Spleen (tissue), 11 donors: ENCODE results near the gene NFYC. TPM values are rescaled to one million over a fixed set of nuclear protein-coding genes. Genes with fewer than 3 reads are reported as not detected.

ENCODE experiments used
- DNase-seq: peaks from one replicate; pipeline ENCODE4 v3.0.0-alpha.2; 2020
- H3K27ac ChIP-seq, 8 donors: fragments of 200-600 bp; sonication (generic) in 7 of 8; 1 replicate in 4 of 8; 2 replicates in 4 of 8; pipeline versions ENCODE4 v1.5.0 to v1.8.0; 2016 to 2021; ENCODE audit warnings: inconsistent platforms in 4 of 8, mild to moderate bottlenecking in 4 of 8, moderate library complexity in 1 of 8
- H3K27me3 ChIP-seq, 7 donors: fragments of 200-600 bp; sonication (generic) in 6 of 7; replicated peaks in 1 of 7; 1 replicate in 4 of 7; 2 replicates in 3 of 7; pipeline versions ENCODE4 v1.5.0 to v1.8.0; 2016 to 2021; ENCODE audit warnings: inconsistent platforms in 3 of 7, mild to moderate bottlenecking in 1 of 7
- H3K36me3 ChIP-seq, 6 donors: fragments of 200-600 bp; sonication (generic) in 5 of 6; 1 replicate in 4 of 6; 2 replicates in 2 of 6; pipeline versions ENCODE4 v1.5.0 to v1.8.0; 2016 to 2021; ENCODE audit warnings: inconsistent platforms in 2 of 6
- H3K4me1 ChIP-seq, 6 donors: fragments of 200-600 bp; sonication (generic) in 5 of 6; 1 replicate in 3 of 6; 2 replicates in 3 of 6; pipeline versions ENCODE4 v1.5.0 to v1.8.0; 2016 to 2021; ENCODE audit warnings: inconsistent platforms in 3 of 6
- H3K4me3 ChIP-seq, 8 donors: fragments of 200-600 bp; sonication (generic) in 7 of 8; 1 replicate in 4 of 8; 2 replicates in 4 of 8; pipeline versions ENCODE4 v1.5.0 to v1.8.0; 2016 to 2021; ENCODE audit warnings: inconsistent platforms in 4 of 8, mild to moderate bottlenecking in 4 of 8, moderate library complexity in 2 of 8
- H3K9me3 ChIP-seq, 8 donors: fragments of 200-600 bp; sonication (generic) in 7 of 8; 1 replicate in 4 of 8; 2 replicates in 4 of 8; pipeline versions ENCODE4 v1.5.0 to v1.8.0; 2016 to 2021; ENCODE audit warnings: inconsistent platforms in 4 of 8
- CTCF ChIP-seq, 11 experiments: fragments of 200-600 bp in 7 of 11; fragments of 450-650 bp in 4 of 11; sonication (generic) in 4 of 11; IDR thresholded peaks in 8 of 11; conservative IDR thresholded peaks in 3 of 11; 1 replicate in 7 of 11; 2 replicates in 4 of 11; pipeline versions ENCODE4 v1.4.0 to v1.8.0; 2016 to 2021; ENCODE audit warnings: antibody characterized with exemption in 11 of 11, inconsistent platforms in 4 of 11, mild to moderate bottlenecking in 1 of 11
- POLR2A ChIP-seq, 3 donors: fragments of 450-650 bp; IDR thresholded peaks; one replicate each; pipeline ENCODE4 v1.5.1; 2017; ENCODE audit warnings: antibody characterized with exemption in 3 of 3, mild to moderate bottlenecking in 1 of 3
- POLR2AphosphoS5 ChIP-seq, 3 donors: sonication (generic); formaldehyde crosslinking; IDR thresholded peaks; one replicate each; pipeline ENCODE4 v1.5.1; 2017; ENCODE audit warnings: antibody characterized with exemption in 3 of 3
- WGBS, 5 donors: extraction: QIAGEN DNeasy Blood & Tissue Kit in 3 of 5; methylation state at CpG; one replicate each; pipeline versions ENCODE4 v1.1.5 to v1.1.7; 2013 to 2018; 5-methylcytosine and 5-hydroxymethylcytosine counted together
- intact Hi-C: fragments of 100-400 bp; cut with DNase I; formaldehyde crosslinking; loops from one replicate; pipeline ENCODE4 v1.15.0; 2023; ENCODE audit warnings: low total_unique reads
- polyA plus RNA-seq, 3 donors: library from polyadenylated mRNA; stranded (reverse); fragments of 200-250 nt; gene quantifications; one replicate each; pipeline ENCODE4 v1.2.1, GENCODE V29; 2013
- total RNA-seq, 7 donors: library from RNA; depleted of rRNA in 3 of 7; stranded (reverse); fragments of >200 nt in 3 of 7; fragmentation: NEBNext Ultra II Directional in 4 of 7; extraction: Animal tissue kit (Norgen Biotek cat#: 25700) in 4 of 7; gene quantifications; one replicate each; pipeline versions ENCODE4 v1.1.0 to v1.2.1, GENCODE V29; 2016 to 2021
- donor health status: healthy with polysubstance abuse.
- donor health status: DM: no; HTN: no; CAD: no; lungs with moderate emphysema.
- donor health status: DM: no; HTN: no; CAD: no.
- donor health status: Bipolar disorder and iron deficiency.
- donor health status: healthy.
- donor health status: DM: no; HTN: no; CAD: no.
- donor health status: DM: yes; HTN: yes; CAD: no.

The NFYC gene
- total and polyA plus RNA-seq, 10 donors = 34.6 to 99.0 (median 67.7) TPM

GRCh38 chr1:40687059-40687458 is 4.4 kb upstream of the NFYC start:
- no peak for DNase-seq
- TF ChIP-seq POLR2AphosphoS5 (IDR thresholded peaks at IDR 0.05) (no peak), CTCF (IDR thresholded peaks at IDR 0.05 in 8 of 11, conservative IDR thresholded peaks at IDR 0.05 in 3 of 11) (no peak), POLR2A (IDR thresholded peaks at IDR 0.05) (no peak)
- intact Hi-C loops = no loop called here
- Histone ChIP-seq H3K27me3 (no peaks in the 10 kb centered on the region), H3K27ac (no peak overlapping the region), H3K36me3 (peaks cover 0 to 21% (median 6%) of the 10 kb centered on the region in 6 donors), H3K4me3 (no peak overlapping the region), H3K4me1 (peaks cover 0 to 24% (median 16%) of the 10 kb centered on the region in 6 donors), H3K9me3 (no peaks in the 10 kb centered on the region)
- WGBS, 5 donors = 93 to 98% (median 95%) methylated on average over 7 of the region's 7 CpGs

- Histone ChIP-seq H3K27ac (no peak overlapping the region), H3K4me1 (peaks cover 3 to 30% (median 21%) of the 10 kb centered on the region in 6 donors), H3K27me3 (no peaks in the 10 kb centered on the region), H3K36me3 (peaks cover 0 to 21% (median 6%) of the 10 kb centered on the region in 6 donors), H3K4me3 (no peak overlapping the region), H3K9me3 (no peaks in the 10 kb centered on the region)
- no peak for DNase-seq
- TF ChIP-seq POLR2AphosphoS5 (IDR thresholded peaks at IDR 0.05) (no peak), POLR2A (IDR thresholded peaks at IDR 0.05) (no peak), CTCF (IDR thresholded peaks at IDR 0.05 in 8 of 11, conservative IDR thresholded peaks at IDR 0.05 in 3 of 11) (no peak)
- WGBS, 5 donors = 94 to 97% (median 96%) methylated on average over 6 of the region's 6 CpGs
- intact Hi-C loops = no loop called here
These were observed 3.8 kb upstream of the NFYC start for GRCh38 chr1:40687661-40688060.

- no peak for DNase-seq
- intact Hi-C loops = no loop called here
These were observed 1.8 kb upstream of the NFYC start for GRCh38 chr1:40689737-40690136.

More at GRCh38 chr1:40689737-40690136, 1.8 kb upstream of the NFYC start:
- TF ChIP-seq POLR2AphosphoS5 (IDR thresholded peaks at IDR 0.05) (no peak), POLR2A (IDR thresholded peaks at IDR 0.05) (no peak), CTCF (IDR thresholded peaks at IDR 0.05 in 8 of 11, conservative IDR thresholded peaks at IDR 0.05 in 3 of 11) (no peak)
- peak overlapping the region in 1 of 8 donors; percentile 99 for H3K27ac ChIP-seq
- 31 to 60% (median 36%) methylated on average over 1 of the region's 1 CpG for WGBS, 5 donors
- H3K27me3 ChIP-seq = no peaks in the 10 kb centered on the region
- peaks cover 22 to 50% (median 42%) of the 10 kb centered on the region in 6 donors for H3K4me1 ChIP-seq
- H3K36me3 ChIP-seq = peaks cover 0 to 21% (median 6%) of the 10 kb centered on the region in 6 donors
- H3K4me3 ChIP-seq = no peak overlapping the region
- H3K9me3 ChIP-seq = no peaks in the 10 kb centered on the region
